B cell (primary cell): ENCODE measurements around the gene CADM1. TPM values are rescaled to one million over a fixed set of nuclear protein-coding genes. Genes with fewer than 3 reads are reported as not detected.

ENCODE experiments used
- ATAC-seq: fragments of 200-7000 bp; cut with Tn5 transposase; one replicate; pipeline ENCODE4 v1.10.0; 2021; ENCODE audit warnings: low read depth, mild to moderate bottlenecking, moderate number of reproducible peaks, moderate library complexity
- CTCF ChIA-PET: fragments of 350-600 bp; sonication (Branson Sonifier 250); formaldehyde crosslinking; loops from one replicate; lab custom pipeline; 2021; ENCODE audit warnings: antibody characterized with exemption, inconsistent platforms; lab: Charles Lee
- POLR2A ChIA-PET: fragments of 350-600 bp; sonication (Branson Sonifier 250); formaldehyde crosslinking; loops from one replicate; lab custom pipeline; 2021; ENCODE audit warnings: antibody characterized with exemption; lab: Charles Lee
- DNase-seq: peaks from one replicate; pipeline ENCODE4 v3.0.0; 2013
- H2AFZ ChIP-seq: 2 replicates; pipeline ENCODE4 v1.6.1; 2012; ENCODE audit warnings: mild to moderate bottlenecking, low read depth, low read length; ENCODE audit not compliant: insufficient read depth, poor library complexity, severe bottlenecking
- H3K27ac ChIP-seq, 2 donors: 1 replicate in 1 of 2; 2 replicates in 1 of 2; pipeline ENCODE4 v1.5.1; 2012 to 2013; ENCODE audit warnings: low read length in 2 of 2, mild to moderate bottlenecking in 2 of 2, moderate library complexity in 1 of 2
- H3K27me3 ChIP-seq, 4 experiments: fragments of 200-600 bp in 1 of 4; sonication (generic) in 1 of 4; replicated peaks in 1 of 4; 1 replicate in 2 of 4; 2 replicates in 2 of 4; pipeline versions ENCODE4 v1.6.1 to v1.7.0; 2013 to 2016; ENCODE audit warnings: low read length in 3 of 4, mild to moderate bottlenecking in 2 of 4, mixed read lengths in 1 of 4, moderate library complexity in 1 of 4; ENCODE audit not compliant: insufficient read depth in 4 of 4, control insufficient read depth in 3 of 4; ENCODE audit errors: control extremely low read depth in 1 of 4
- H3K36me3 ChIP-seq, 2 experiments: replicated peaks in 1 of 2; 1 replicate in 1 of 2; 2 replicates in 1 of 2; pipeline versions ENCODE4 v1.6.1 to v1.7.1; 2013; ENCODE audit warnings: low read length in 1 of 2; ENCODE audit not compliant: insufficient read depth in 2 of 2, control insufficient read depth in 1 of 2; ENCODE audit errors: control extremely low read depth in 1 of 2, extremely low read depth in 1 of 2
- H3K4me1 ChIP-seq, 2 donors: fragments of 200-600 bp in 1 of 2; sonication (generic) in 1 of 2; 1 replicate in 1 of 2; 2 replicates in 1 of 2; pipeline versions ENCODE4 v1.5.1 to v1.6.1; 2013 to 2017; ENCODE audit warnings: low read length in 2 of 2; ENCODE audit not compliant: control insufficient read depth in 2 of 2, insufficient read depth in 2 of 2
- H3K4me2 ChIP-seq: replicated peaks from 2 replicates; pipeline ENCODE3; 2012; ENCODE audit warnings: mild to moderate bottlenecking, low read depth, low read length; ENCODE audit not compliant: poor library complexity, severe bottlenecking
- H3K4me3 ChIP-seq, 5 experiments: fragments of 200-600 bp in 1 of 5; sonication (generic) in 1 of 5; 1 replicate in 3 of 5; 2 replicates in 2 of 5; pipeline versions ENCODE4 v1.5.1 to v1.7.0; 2011 to 2016; ENCODE audit warnings: low read length in 4 of 5, mild to moderate bottlenecking in 4 of 5, low read depth in 2 of 5, control low read depth in 1 of 5, moderate library complexity in 1 of 5; ENCODE audit not compliant: insufficient read depth in 1 of 5; ENCODE audit errors: control extremely low read depth in 1 of 5, extremely low read depth in 1 of 5
- H3K79me2 ChIP-seq: fragments of 200-600 bp; sonication (generic); one replicate; pipeline ENCODE4 v1.6.0; 2016; ENCODE audit warnings: low read length; ENCODE audit not compliant: control insufficient read depth, insufficient read depth
- H3K9ac ChIP-seq: fragments of 200-600 bp; sonication (generic); 2 replicates; pipeline ENCODE4 v1.6.1; 2017; ENCODE audit warnings: mild to moderate bottlenecking, low read length, moderate library complexity
- H3K9me3 ChIP-seq, 3 donors: one replicate each; pipeline versions ENCODE4 v1.6.1 to v1.7.1; 2013; ENCODE audit warnings: low read length in 2 of 3; ENCODE audit not compliant: control insufficient read depth in 2 of 3, insufficient read depth in 1 of 3; ENCODE audit errors: control extremely low read depth in 1 of 3
- H4K20me1 ChIP-seq: 2 replicates; pipeline ENCODE4 v1.6.0; 2012; ENCODE audit warnings: mild to moderate bottlenecking, low read length; ENCODE audit not compliant: insufficient read depth, control insufficient read depth, poor library complexity, severe bottlenecking
- H3K27ac Mint-ChIP-seq: one replicate; pipeline ENCODE4 v1.8.0; 2021; ENCODE audit warnings: mixed read lengths
- H3K27me3 Mint-ChIP-seq: one replicate; pipeline ENCODE4 v1.8.0; 2021; ENCODE audit warnings: mixed read lengths
- H3K4me1 Mint-ChIP-seq: one replicate; pipeline ENCODE4 v1.8.0; 2021; ENCODE audit warnings: mixed read lengths
- H3K4me3 Mint-ChIP-seq: one replicate; pipeline ENCODE4 v1.8.0; 2021; ENCODE audit warnings: mixed read lengths
- H3K9me3 Mint-ChIP-seq: one replicate; pipeline ENCODE4 v1.8.0; 2022; ENCODE audit warnings: mixed read lengths; ENCODE audit not compliant: insufficient read depth
- CTCF ChIP-seq: fragments of 200-600 bp; IDR thresholded peaks from one replicate; pipeline ENCODE4 v1.8.0; 2022; ENCODE audit warnings: antibody characterized with exemption, mild to moderate bottlenecking
- EZH2 ChIP-seq: IDR thresholded peaks from 2 replicates; pipeline ENCODE4 v1.6.1; 2012; ENCODE audit warnings: borderline replicate concordance, low read depth, mild to moderate bottlenecking, moderate library complexity, low read length; ENCODE audit not compliant: insufficient read depth, poor library complexity, severe bottlenecking
- WGBS: methylation state at CpG from one replicate; pipeline ENCODE4 v1.1.5; 2013; ENCODE audit warnings: missing lambda C conversion rate; ENCODE audit not compliant: insufficient coverage; 5-methylcytosine and 5-hydroxymethylcytosine counted together
- intact Hi-C: fragments of 100-400 bp; cut with micrococcal nuclease; formaldehyde crosslinking; loops from one replicate; pipeline ENCODE4 v1.10.0; 2022
- polyA plus RNA-seq: library from polyadenylated mRNA; depleted of rRNA; stranded (reverse); fragments of >200 nt; gene quantifications from 2 replicates; pipeline ENCODE4 v1.2.3, GENCODE V29; 2012
- total RNA-seq, 2 donors: library from RNA; stranded (reverse); fragments of 120-200 nt in 1 of 2; gene quantifications; 1 replicate in 1 of 2; 2 replicates in 1 of 2; pipeline versions ENCODE4 v1.2.3 to v1.2.4, GENCODE V29; 2013 to 2022

CADM1 gene
- total and polyA plus RNA-seq, 2 donors (not counting 1 experiment from before 2014, with no cell fraction given) = 0.43 to 0.49 TPM

GRCh38 chr11:115269191-115269950 is 234.8 kb downstream of the CADM1 start:
- H4K20me1 ChIP-seq = no peaks in the 10 kb centered on the region
- no peak for DNase-seq
- H3K9me3 Mint-ChIP-seq = no peaks in the 10 kb centered on the region
- no peak overlapping the region for H3K9ac ChIP-seq
- intact Hi-C loops = no loop called here
- CTCF ChIA-PET = no interaction called here
- H3K27ac ChIP-seq = no peak overlapping the region
- no peak overlapping the region for H3K4me3 ChIP-seq
- H3K4me1 ChIP-seq = no peaks in the 10 kb centered on the region
- peaks cover 2% of the 10 kb centered on the region for H3K27me3 Mint-ChIP-seq
- H3K4me1 Mint-ChIP-seq = no peaks in the 10 kb centered on the region
- no peak overlapping the region for H3K4me3 Mint-ChIP-seq
- TF ChIP-seq CTCF = no peak
- no peak for TF ChIP-seq EZH2
- no peak for ATAC-seq
- no peak overlapping the region for H2AFZ ChIP-seq
- 90% methylated on average over 5 of the region's 8 CpGs for WGBS
- H3K9me3 ChIP-seq = no peaks in the 10 kb centered on the region
- POLR2A ChIA-PET = interaction anchor here (0.6 kb wide), 1 partner anchor 7 kb away, joined by 5 read pairs; no protein-coding TSS in a partner anchor
- no peaks in the 10 kb centered on the region for H3K79me2 ChIP-seq
- no peaks in the 10 kb centered on the region for H3K36me3 ChIP-seq
- no peaks in the 10 kb centered on the region for H3K27me3 ChIP-seq
- no peak overlapping the region for H3K4me2 ChIP-seq
- H3K27ac Mint-ChIP-seq = no peak overlapping the region

GRCh38 chr11:115267871-115268270 is 236.3 kb downstream of the CADM1 start:
- H2AFZ ChIP-seq = no peak overlapping the region
- Mint-ChIP-seq H3K27me3 (no peaks in the 10 kb centered on the region), H3K4me1 (no peaks in the 10 kb centered on the region), H3K9me3 (no peaks in the 10 kb centered on the region), H3K4me3 (no peak overlapping the region), H3K27ac (no peak overlapping the region)
- no peak overlapping the region for H3K27ac ChIP-seq
- 94% methylated on average over 3 of the region's 7 CpGs for WGBS
- no peak overlapping the region for H3K4me3 ChIP-seq
- H3K36me3 ChIP-seq = no peaks in the 10 kb centered on the region
- H3K9me3 ChIP-seq = no peaks in the 10 kb centered on the region
- no peak for TF ChIP-seq CTCF
- no peak for TF ChIP-seq EZH2
- DNase-seq = no peak
- ChIA-PET POLR2A (no interaction called here), CTCF (no interaction called here)
- no peaks in the 10 kb centered on the region for H3K27me3 ChIP-seq
- intact Hi-C loops = no loop called here
- no peak for ATAC-seq
- no peaks in the 10 kb centered on the region for H3K79me2 ChIP-seq
- H3K4me1 ChIP-seq = no peaks in the 10 kb centered on the region
- no peak overlapping the region for H3K4me2 ChIP-seq
- no peak overlapping the region for H3K9ac ChIP-seq
- H4K20me1 ChIP-seq = no peaks in the 10 kb centered on the region
